22Rv1 (cell line): ENCODE measurements around the gene BAZ1A.
A peak's percentile ranks its signal among the peaks of the same experiment; 100 is the strongest.

Experiments used
- H3K27ac ChIP-seq: fragments of 450-650 bp; 2 replicates; pipeline ENCODE4 v1.5.1; 2017
- ZFX ChIP-seq: fragments of 450-650 bp; IDR thresholded peaks from 2 replicates; pipeline ENCODE4 v1.6.1; 2017; ENCODE audit warnings: antibody characterized with exemption, borderline replicate concordance
- TF ChIP-seq, protein P1 (sequence below): fragments of 450-650 bp; IDR thresholded peaks from 2 replicates; pipeline ENCODE4 v1.5.1; 2017; ENCODE audit warnings: mild to moderate bottlenecking

Gene BAZ1A

DNA sequence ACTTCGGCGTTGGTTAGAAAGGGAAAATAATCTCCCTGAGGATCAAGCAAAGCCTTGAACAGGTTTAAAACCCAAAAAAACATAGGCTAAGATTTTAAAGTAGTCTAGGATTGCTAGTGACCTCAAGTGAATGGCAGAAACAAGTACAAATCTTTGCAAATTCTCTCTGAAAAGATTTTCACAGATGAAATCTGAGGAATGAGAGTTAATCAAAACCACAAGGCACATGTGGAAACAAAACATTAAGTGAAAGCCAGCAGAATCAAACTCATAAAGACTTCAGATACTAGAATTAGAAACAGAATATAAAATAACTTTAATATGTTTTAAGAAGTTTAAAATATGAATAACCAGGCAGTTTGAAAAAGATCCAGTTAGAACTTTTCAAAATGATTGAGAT, 108.6 kb downstream of the BAZ1A start:
- H3K27ac ChIP-seq = no peak overlapping the region
- TF ChIP-seq, protein P1, sequence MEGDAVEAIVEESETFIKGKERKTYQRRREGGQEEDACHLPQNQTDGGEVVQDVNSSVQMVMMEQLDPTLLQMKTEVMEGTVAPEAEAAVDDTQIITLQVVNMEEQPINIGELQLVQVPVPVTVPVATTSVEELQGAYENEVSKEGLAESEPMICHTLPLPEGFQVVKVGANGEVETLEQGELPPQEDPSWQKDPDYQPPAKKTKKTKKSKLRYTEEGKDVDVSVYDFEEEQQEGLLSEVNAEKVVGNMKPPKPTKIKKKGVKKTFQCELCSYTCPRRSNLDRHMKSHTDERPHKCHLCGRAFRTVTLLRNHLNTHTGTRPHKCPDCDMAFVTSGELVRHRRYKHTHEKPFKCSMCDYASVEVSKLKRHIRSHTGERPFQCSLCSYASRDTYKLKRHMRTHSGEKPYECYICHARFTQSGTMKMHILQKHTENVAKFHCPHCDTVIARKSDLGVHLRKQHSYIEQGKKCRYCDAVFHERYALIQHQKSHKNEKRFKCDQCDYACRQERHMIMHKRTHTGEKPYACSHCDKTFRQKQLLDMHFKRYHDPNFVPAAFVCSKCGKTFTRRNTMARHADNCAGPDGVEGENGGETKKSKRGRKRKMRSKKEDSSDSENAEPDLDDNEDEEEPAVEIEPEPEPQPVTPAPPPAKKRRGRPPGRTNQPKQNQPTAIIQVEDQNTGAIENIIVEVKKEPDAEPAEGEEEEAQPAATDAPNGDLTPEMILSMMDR = no peak
- no peak for TF ChIP-seq ZFX

DNA sequence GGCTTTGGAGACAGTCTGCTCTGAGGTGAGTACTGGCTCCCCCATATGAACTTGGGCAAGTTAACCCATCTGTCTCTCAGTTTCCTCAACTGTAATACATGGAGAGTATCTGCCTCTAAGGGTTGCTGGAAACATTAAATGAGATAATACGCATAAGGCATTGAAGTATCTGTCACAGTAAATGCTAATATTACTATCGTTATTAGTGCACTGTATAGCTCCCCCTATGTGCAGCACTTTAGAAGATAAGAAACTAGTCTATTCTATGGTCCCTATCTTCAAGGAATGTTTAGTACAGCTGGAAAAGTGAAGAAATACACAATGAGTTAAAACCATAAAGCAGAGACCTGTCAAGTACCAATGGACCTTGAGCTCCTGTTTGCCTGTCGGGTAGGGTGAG, 109.1 kb downstream of the BAZ1A start:
- no peak overlapping the region for H3K27ac ChIP-seq
- TF ChIP-seq, protein P1 = peak; percentile 46
- TF ChIP-seq ZFX = no peak

DNA sequence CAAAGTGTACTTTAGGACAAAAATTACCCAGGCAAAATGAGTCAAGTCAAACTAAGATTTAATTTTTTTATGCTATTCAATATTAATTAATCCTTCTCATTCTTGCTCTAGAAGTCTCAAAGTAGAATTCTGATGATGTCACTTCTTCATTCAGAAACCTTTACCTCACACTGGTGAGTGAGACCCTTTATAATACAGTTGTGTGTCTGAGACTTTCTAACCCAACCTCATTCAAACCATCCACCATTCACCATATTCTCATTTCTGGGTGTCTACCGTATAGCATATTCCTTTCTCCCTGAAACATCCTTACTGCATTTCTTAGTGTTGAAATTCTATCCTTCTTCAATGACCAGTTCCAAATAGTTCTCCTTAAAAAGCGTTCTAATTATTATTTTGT, 119.9 kb downstream of the BAZ1A start:
- TF ChIP-seq, protein P1 = no peak
- TF ChIP-seq ZFX = no peak
- no peak overlapping the region for H3K27ac ChIP-seq

DNA sequence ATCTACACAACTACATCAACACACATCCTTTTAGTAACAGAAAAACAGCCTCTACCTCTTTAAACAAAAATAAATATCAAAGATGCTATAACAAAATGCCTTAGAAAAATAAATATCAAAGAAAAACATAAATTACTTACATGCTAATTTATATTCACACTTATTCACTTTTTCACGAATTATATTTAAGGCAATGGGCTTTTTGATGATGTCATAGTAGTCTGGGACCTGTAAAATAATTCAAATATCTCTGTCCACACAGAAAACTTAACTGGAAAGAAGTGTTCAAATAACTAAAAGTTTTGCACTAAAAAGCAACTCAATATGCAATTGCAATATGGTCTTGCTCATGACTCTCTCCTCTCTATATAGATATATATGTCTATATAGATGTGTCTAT, 120.5 kb downstream of the BAZ1A start:
- no peak for TF ChIP-seq ZFX
- TF ChIP-seq, protein P1 = no peak
- no peak overlapping the region for H3K27ac ChIP-seq

DNA sequence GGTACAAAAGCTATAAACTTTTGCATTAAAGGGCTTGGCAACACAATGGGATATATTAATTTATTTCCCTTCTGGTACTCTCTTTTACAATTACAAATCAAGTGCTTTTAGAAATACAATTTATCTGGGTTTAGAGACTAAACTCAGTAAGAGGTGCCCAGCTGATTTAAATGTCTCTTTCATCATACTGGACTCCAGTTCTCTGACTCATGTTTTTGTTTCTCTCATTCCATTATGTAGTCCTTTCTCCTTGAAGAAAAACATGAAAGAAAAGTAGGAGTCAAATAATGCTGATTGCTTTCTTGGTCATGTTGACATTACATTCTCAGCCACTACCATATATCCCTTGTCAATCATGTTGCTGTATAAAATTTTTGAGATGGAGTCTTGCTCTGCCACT, 124.5 kb downstream of the BAZ1A start:
- no peak overlapping the region for H3K27ac ChIP-seq
- no peak for TF ChIP-seq ZFX
- TF ChIP-seq, protein P1 = no peak

DNA sequence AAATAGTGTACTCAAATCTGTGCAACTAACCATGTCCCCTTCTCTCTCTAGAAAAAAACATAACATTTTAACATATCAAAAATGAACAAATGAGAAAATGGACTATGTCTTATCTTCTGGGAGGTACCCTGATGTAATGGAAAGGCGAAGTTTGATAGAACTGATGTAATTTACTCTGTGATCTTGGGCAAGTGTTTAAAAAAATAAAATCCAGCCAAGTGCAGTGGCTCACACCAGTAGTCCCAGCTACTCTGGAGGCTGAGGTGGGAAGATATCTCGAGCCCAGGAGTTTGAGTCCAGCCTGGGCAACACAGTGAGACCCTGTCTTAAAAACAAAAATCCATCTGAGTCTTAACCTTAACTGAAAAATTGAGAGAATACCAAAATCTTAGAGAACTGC, 124.9 kb downstream of the BAZ1A start:
- no peak for TF ChIP-seq ZFX
- TF ChIP-seq, protein P1 = no peak
- H3K27ac ChIP-seq = no peak overlapping the region

DNA sequence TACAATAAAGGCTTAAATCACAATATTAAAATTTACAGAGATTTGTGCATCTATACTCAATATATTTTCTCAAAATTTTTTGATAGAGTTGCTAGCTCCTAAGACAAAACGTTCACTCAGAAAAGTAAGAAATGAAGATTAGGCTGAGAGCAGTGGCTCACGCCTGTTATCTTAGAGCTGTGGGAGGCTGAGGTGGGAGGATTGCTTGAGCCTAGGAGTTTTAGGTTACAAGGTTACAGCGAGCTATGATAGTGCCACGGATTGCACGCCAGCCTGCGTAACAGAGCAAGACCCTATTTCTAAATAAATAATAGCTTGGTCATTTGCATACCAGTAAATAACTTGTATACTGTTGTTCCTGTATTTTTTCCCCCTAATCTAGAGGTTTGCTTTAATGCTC, 125.8 kb downstream of the BAZ1A start:
- H3K27ac ChIP-seq = no peak overlapping the region
- TF ChIP-seq, protein P1 = no peak
